KOPT-K1 (cell line): ENCODE measurements around the gene RSU1.
"Not testable (repeated sequence)": the region's sequence is repeated elsewhere in the genome, so short reads cannot be mapped to it uniquely, and the experiment has no call there.

Source experiments
- H3K27ac ChIP-seq: fragments of 200-600 bp; sonication (generic); 2 replicates; pipeline ENCODE4 v1.5.1; 2016; ENCODE audit warnings: antibody characterized with exemption, mild to moderate bottlenecking, low read depth, low read length; ENCODE audit not compliant: poor library complexity, severe bottlenecking
- H3K36me3 ChIP-seq: fragments of 200-600 bp; sonication (generic); 2 replicates; pipeline ENCODE4 v1.5.1; 2017; ENCODE audit warnings: antibody characterized with exemption, mild to moderate bottlenecking, low read length, moderate library complexity; ENCODE audit not compliant: insufficient read depth
- H3K9me3 ChIP-seq: fragments of 200-600 bp; sonication (generic); 2 replicates; pipeline ENCODE4 v1.5.1; 2017; ENCODE audit warnings: antibody characterized with exemption, low read length, mild to moderate bottlenecking; ENCODE audit not compliant: insufficient read depth, poor library complexity, severe bottlenecking

Gene RSU1

DNA sequence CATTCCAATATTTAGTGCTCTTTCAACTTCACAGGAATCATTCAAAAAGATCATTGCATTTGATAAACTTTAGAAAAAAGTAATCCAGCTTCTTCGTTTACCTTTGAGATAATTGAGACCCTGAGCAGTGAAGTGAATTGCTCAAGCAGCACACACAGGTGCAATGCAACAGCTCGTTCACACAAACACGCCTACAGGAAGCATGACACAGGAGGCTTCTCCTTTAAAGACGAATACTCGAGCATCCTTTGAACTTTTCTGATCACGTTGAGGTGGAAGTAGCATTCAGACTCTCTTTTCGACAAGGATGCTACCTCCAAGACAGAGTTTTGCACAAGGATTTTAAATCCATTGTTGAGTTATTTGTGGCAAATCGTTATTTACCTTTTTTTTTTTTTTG lies 18.0 kb upstream of the RSU1 start:
- H3K36me3 ChIP-seq = no peaks in the 10 kb centered on the region
- no peaks in the 10 kb centered on the region for H3K9me3 ChIP-seq
- H3K27ac ChIP-seq = no peak overlapping the region

DNA sequence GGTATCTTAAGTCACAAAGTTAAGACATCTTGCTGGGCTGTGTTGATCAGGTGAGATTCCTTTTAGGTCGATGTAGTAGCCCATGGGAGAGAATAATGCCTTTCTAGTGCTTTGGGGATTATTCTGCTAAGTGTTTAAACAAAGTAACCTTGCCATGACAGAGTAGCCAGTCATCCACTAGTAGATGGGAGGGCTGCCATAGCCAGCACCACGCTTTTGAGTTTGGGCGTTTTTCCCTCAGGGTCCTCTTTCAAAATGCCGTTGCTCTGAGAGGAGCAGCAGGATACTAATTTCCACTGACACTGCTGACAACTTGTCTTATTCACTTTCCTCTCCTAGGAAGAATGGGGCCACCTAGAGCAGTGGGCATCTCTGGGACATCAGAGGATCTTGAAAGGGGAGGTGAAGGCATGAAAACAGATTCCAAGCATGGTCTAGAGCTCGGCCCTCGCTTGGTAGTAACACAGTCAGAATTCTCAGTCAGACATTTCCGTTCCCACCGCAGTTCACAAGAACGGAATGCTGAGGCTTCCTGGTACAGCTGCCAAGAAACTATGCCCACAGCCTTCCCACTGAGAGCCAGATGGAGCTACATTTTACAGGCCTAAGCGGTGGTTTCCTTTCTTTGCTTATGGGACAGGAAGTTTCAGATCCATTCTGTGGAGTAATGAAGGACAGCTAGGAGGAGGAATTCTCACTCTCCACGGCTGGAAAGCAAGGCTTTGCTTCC lies 15.3 kb upstream of the RSU1 start:
- H3K27ac ChIP-seq = no peak overlapping the region
- H3K9me3 ChIP-seq = no peaks in the 10 kb centered on the region
- H3K36me3 ChIP-seq = no peaks in the 10 kb centered on the region

DNA sequence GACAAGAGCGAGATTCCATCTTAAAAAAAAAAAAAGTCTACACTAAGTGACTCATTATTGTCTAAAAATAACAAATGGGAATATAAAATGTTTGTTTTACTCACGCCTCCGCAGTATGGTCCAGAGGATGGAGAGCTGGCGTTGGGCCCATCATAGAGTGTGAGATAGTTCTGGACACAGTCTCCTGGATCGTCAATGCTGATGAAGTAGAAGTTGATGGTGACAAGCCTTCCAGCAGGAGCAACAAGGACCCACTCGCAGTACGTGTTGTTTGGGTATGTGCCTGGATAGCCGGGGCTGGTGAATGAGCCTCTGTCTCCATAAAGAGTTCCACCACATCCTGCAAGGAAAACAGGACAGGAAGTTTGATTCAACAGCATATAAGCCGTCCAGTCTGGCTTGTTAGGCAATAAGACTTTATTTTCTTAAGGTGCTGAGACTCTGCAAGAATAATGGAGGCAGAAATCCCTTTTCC lies 11.5 kb upstream of the RSU1 start:
- Histone ChIP-seq H3K27ac (no peak overlapping the region), H3K36me3 (no peaks in the 10 kb centered on the region), H3K9me3 (no peaks in the 10 kb centered on the region)

DNA sequence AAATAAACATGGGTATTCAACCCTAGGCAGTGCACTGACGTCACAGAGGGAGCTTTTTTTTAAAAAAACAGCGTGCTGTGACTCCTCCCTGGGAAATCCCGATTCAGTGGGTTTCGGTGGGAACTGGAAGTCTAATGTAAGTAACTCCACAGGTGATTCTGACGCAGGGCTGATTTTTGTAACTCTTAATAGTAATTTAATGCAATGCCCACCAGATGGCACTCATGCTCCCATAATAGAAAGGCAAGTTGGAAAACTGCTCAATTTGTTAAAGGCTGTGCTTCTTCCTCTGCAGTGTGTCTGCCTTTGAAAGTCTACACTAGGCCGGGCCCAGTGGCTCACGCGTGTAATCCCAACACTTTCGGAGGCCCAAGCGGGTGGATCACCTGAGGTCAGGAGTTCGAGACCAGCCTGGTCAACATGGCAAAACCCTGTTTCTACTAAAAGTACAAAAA lies 10.9 kb upstream of the RSU1 start:
- Histone ChIP-seq H3K9me3 (peaks cover 4% of the 10 kb centered on the region), H3K27ac (no peak overlapping the region), H3K36me3 (no peaks in the 10 kb centered on the region)

DNA sequence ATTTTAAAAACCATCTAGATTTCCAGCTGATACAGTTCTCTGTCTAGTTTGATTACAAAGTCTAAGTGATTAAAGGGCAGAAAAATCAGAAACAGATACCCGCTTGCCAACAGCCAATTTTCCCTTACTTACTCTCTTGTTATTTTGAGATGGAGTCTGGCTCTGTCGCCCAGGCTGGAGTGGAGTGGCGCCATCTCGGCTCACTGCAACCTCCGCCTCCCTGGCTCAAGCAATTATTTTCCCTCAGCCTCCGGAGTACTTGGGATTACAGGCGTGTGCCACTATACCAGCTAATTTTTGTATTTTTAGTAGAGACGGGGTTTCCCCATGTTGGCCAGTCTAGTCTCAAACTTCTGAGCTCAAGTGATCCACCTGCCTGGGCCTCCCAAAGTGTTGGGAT lies 10.2 kb upstream of the RSU1 start:
- H3K27ac ChIP-seq, H3K36me3 ChIP-seq: not testable (repeated sequence)
- peaks cover 11% of the 10 kb centered on the region for H3K9me3 ChIP-seq

DNA sequence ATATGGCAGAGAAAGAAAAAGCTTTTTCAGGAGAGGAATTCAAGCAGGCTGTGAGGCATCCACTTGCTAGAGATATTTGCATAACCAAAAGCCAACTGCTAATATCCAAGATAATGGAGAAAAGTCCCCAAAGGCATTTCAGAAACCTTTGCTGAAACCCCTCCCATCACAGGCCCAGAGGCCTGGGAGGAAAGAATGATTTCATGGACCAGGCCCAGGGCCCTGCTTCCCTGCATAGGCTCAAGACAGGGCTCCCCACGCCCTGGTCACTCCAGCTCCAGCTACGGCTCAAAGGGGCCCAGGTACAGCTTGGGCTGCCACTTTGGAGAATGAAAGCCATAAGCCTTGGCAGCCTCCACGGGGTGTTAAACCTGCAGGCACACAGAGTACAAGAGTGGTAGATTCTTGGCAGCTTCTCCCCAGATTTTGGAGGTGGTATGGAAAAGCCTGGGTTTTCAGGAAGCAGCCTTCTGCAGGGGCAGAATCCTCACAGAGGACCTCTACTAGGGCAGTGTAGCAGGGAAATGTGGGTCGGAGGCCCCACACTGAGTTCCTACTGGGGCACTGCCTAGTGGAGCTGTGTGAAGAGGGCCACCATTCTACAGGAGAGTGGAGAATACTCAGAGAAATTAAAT lies 5.6 kb upstream of the RSU1 start:
- Histone ChIP-seq H3K9me3 (peaks cover 22% of the 10 kb centered on the region), H3K27ac (no peak overlapping the region)

DNA sequence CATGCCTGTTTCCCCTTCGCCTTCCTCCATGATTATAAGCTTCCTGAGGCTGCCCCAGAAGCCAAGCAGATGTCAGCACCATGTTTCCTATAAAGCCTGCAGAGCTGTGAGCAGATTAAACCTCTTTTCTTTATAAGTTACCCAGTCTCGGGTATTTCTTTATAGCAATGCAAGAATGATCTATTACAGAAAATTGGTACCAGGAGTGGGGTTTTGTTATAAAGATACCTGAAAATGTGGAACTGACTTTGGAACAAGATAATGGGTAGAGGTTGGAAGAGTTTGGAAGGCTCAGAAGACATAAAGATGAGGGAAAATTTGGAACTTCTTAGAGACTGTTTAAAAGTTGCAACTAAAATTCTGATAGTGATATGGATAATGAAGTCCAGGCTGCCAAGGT lies 4.8 kb upstream of the RSU1 start:
- Histone ChIP-seq H3K9me3 (peaks cover 22% of the 10 kb centered on the region), H3K27ac (no peak overlapping the region), H3K36me3 (no peaks in the 10 kb centered on the region)

More for the DNA sequence above, 5.6 kb upstream of the RSU1 start:
- H3K36me3 ChIP-seq = no peaks in the 10 kb centered on the region

DNA sequence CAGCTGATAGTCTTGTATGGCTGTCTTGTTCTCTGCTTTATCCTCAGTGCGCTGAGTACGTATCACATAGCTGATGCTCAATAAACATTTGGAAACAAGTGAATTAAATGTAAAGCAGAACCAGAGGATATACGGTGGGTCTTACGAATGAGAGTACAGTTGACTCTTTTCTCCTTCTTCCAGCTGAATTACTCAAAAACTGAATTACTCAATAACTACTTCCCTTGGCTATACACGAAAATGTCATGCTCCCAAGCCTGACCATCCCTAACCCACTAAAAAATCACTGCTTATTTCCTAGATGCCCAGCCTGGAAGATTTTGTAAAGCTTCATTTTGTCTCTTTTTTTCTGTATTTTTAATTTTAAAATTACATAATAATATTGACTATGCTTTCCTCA lies 3.2 kb upstream of the RSU1 start:
- peaks cover 22% of the 10 kb centered on the region for H3K9me3 ChIP-seq
- H3K36me3 ChIP-seq = no peaks in the 10 kb centered on the region

DNA sequence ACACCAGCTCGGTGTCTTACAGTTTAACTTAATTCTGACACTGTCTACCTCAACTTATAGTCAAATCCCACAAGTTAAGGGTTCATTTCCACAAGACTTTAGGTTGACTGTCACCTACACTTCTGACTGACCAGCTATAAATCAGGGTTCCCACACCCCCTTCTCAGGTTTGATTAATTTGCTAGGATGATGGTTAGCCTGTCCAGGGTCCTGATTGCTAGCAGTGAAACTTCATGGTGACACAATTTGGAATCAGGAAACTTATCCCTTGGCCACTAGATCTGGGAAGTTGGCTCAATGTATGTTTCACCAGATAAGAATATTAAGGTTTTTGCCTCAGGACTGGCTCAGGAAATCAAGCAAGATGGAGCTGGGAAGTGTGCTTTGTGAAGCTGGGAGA lies 2.8 kb upstream of the RSU1 start:
- no peak overlapping the region for H3K27ac ChIP-seq
- H3K36me3 ChIP-seq = no peaks in the 10 kb centered on the region
- H3K9me3 ChIP-seq = peaks cover 22% of the 10 kb centered on the region

More for the DNA sequence above, 3.2 kb upstream of the RSU1 start:
- H3K27ac ChIP-seq = no peak overlapping the region

DNA sequence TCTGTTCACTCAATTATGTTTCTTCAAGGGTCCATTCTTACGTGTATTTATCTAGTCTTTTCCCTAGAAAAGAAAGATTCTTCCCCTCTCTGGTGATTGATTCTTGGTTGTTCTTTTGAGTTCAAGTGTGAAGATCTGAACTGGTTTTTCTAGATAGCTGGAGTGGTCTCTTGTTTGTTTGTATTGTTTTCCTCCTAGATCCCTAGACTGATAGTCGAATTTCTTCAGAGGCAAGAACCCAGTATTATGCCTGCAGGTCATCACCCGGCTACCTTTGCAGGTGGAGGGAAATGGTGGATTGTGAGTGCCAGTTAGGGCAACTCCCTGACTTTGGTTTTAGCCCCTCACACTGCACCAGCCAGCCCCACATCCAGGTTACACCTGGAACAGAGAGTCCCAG lies 2.2 kb upstream of the RSU1 start:
- Histone ChIP-seq H3K9me3 (peaks cover 22% of the 10 kb centered on the region), H3K36me3 (no peaks in the 10 kb centered on the region), H3K27ac (no peak overlapping the region)

DNA sequence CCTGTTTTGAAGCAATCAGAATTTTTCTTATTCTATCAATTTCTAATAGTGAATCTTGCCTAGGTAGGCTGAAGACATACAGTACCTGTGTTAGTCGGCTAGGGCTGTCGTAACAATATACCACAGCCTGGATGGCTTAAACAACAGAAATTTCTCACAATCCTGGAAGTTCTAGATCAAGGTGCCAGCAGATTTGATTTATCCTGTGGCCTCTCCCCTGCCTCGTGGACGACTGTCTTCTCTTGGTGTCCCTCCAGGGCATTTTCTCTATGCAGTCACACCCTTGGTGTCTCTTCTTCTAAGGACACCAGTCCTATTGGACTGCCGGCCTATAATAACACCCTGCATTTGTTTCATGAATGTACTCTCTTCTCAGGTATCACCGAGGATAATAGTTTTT lies 1.8 kb upstream of the RSU1 start:
- H3K9me3 ChIP-seq = peaks cover 22% of the 10 kb centered on the region
- no peaks in the 10 kb centered on the region for H3K36me3 ChIP-seq

DNA sequence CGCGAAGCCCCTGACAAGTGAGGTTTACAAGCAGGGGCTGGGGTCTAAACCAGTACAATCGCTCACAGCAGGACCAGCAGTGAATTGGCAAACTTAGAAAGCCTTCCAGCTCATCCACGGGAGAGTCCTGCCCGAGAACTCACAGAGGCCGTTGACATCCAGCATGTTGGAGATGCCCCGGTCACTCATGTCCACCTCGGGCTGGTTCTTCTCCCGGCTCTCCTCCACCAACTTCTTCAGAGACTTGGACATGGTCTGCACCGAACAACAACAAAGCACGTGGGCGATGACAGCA lies 447 bp downstream of the RSU1 start:
- Histone ChIP-seq H3K36me3 (no peaks in the 10 kb centered on the region), H3K9me3 (peaks cover 4% of the 10 kb centered on the region), H3K27ac (peak overlapping the region; percentile 55)

More for the DNA sequence above, 1.8 kb upstream of the RSU1 start:
- no peak overlapping the region for H3K27ac ChIP-seq

DNA sequence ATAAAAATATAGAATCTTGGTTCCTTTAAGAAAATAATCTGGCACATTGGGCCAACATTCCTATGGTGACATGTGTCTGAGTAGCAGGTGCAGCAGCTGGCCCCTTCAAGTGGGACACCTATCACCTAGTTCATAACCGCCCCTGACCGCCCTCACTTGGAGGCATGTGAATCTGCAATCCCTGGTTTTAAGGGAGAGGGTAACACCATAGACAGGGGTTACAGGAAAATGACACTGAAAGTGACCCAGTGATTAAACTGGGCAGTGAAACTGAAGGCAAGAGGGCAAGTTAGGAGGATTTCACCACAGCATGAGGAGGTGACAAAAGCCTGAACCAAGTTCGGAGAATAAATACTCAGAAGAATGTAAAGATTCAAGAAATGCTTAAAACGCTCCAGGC lies 1.1 kb downstream of the RSU1 start:
- no peaks in the 10 kb centered on the region for H3K36me3 ChIP-seq
- H3K9me3 ChIP-seq = no peaks in the 10 kb centered on the region
- H3K27ac ChIP-seq = no peak overlapping the region

DNA sequence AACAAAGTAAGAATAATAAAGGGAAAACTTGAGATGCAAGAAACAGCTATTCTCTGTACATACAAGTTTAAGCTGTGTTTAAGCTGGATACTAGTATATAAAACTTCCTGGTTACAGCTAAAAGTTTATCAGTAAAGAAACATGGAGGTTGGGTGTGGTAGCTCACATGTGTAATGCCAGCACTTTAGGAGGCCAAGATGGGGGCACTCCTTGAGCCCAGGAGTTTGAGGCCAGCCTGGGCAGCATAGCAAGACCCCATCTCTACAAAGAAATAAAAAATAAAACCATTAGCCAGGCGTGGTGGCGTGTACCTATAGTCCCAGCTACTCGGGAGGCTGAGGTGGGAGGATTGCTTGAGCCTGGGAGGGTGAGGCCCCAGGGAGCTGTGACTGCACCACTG lies 3.2 kb downstream of the RSU1 start:
- no peak overlapping the region for H3K27ac ChIP-seq
- no peaks in the 10 kb centered on the region for H3K36me3 ChIP-seq
- H3K9me3 ChIP-seq = no peaks in the 10 kb centered on the region

DNA sequence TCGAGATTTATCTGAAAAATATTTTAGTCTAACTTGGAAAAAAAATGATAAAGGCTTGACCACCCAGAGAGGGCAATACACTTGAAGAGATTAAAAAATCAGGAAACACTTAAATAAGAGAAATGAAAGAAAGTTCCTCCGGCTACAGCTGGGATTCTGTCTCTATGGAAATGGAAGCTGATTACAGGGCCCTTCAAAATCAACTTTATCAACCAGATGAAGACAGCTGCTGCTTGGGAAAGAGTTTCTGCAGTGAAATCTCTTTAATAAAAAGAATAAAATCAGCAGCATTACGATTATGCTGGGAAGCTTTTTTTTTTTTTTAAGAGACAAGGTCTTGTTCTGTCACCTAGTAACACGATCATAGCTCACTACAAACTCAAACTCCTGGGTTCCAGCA lies 4.5 kb downstream of the RSU1 start:
- Histone ChIP-seq H3K9me3 (no peaks in the 10 kb centered on the region), H3K36me3 (no peaks in the 10 kb centered on the region), H3K27ac (no peak overlapping the region)

DNA sequence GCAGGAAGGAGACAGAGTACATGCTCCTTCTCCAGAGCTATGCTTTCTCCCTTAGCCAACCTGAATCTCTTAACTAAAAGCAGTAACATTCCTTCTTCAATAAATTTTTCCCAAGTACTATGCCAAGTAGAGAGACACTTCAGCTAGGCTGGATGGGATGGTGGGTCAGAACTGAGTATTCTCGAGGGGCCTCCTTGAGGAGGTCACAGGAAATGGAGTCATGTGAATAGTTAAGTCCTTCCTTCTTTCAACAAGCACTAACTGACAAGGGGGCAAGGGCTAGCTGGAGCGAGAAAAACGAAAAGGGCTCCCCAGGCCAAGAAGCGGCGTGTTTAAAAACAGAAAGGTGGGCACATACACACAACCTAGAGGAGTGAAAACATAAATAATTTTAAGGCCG lies 5.5 kb downstream of the RSU1 start:
- Histone ChIP-seq H3K36me3 (no peaks in the 10 kb centered on the region), H3K9me3 (no peaks in the 10 kb centered on the region), H3K27ac (no peak overlapping the region)
